Adipocyte (in vitro differentiated cells): ENCODE results near the gene MEF2C.

ENCODE experiments used
- DNase-seq: peaks from one replicate; pipeline ENCODE4 v3.0.0-alpha.2; 2015; ENCODE audit warnings: low read depth
- H3K27me3 ChIP-seq: replicated peaks from 2 replicates; pipeline ENCODE4 v1.7.0; 2013; ENCODE audit warnings: mild to moderate bottlenecking, low read length, moderate library complexity; ENCODE audit not compliant: control insufficient read depth, insufficient read depth
- H3K36me3 ChIP-seq: 2 replicates; pipeline ENCODE4 v1.7.0; 2013; ENCODE audit warnings: low read length, mild to moderate bottlenecking, moderate library complexity; ENCODE audit not compliant: control insufficient read depth, insufficient read depth, severe bottlenecking
- H3K4me1 ChIP-seq: 2 replicates; pipeline ENCODE4 v1.7.0; 2013; ENCODE audit warnings: mild to moderate bottlenecking, low read length, moderate library complexity; ENCODE audit not compliant: control insufficient read depth, insufficient read depth
- H3K4me3 ChIP-seq: 2 replicates; pipeline ENCODE4 v1.7.0; 2013; ENCODE audit warnings: mild to moderate bottlenecking, low read length, moderate library complexity
- H3K9ac ChIP-seq: 2 replicates; pipeline ENCODE4 v1.7.0; 2013; ENCODE audit warnings: mild to moderate bottlenecking, low read length, moderate library complexity
- H3K9me3 ChIP-seq: 2 replicates; pipeline ENCODE4 v1.7.0; 2013; ENCODE audit warnings: mild to moderate bottlenecking, low read length, moderate library complexity; ENCODE audit not compliant: control insufficient read depth

Gene MEF2C

DNA sequence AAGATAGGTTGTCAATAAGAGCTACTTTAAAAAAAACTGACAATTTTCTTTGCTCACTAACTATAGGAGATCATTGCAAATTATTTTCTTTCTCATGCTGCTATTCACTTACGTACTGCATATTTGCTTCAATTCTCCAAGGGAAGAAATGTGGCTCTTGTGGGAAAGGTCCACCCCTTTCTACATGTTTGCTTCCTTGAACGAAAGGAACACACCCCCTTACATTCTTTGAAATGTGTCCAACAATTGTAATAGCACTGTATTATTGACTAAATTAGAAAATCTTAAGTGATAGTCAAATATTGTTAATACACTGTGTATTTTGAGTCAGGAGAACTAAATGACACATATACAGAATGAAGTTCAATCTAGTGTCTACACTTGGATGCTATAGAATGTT lies 5.2 kb downstream of the MEF2C start:
- H3K4me1 ChIP-seq = peaks cover 23% of the 10 kb centered on the region
- no peak for DNase-seq
- no peaks in the 10 kb centered on the region for H3K9me3 ChIP-seq
- H3K9ac ChIP-seq = no peak overlapping the region
- no peaks in the 10 kb centered on the region for H3K27me3 ChIP-seq
- no peak overlapping the region for H3K4me3 ChIP-seq
- H3K36me3 ChIP-seq = no peaks in the 10 kb centered on the region

DNA sequence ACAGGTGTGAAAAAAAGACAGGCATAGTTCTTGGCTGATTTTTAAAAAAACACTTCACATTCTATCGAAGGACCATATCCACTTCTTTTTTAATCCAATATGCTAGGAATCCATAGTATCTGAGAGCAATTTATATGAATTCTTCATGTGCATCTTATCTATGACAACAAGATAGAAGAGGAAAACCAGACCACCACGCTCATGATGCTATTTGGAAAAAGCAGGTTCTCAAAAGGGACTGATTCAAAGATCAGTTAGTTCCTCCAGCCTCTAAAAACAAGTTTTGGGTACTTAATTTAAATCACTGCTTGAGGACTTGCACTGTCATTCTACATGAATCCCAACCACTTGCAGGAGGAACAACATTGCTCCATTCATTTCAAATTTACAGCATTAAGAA lies 6.3 kb downstream of the MEF2C start:
- no peaks in the 10 kb centered on the region for H3K27me3 ChIP-seq
- no peaks in the 10 kb centered on the region for H3K9me3 ChIP-seq
- no peak overlapping the region for H3K9ac ChIP-seq
- no peaks in the 10 kb centered on the region for H3K36me3 ChIP-seq
- no peak overlapping the region for H3K4me3 ChIP-seq
- DNase-seq = no peak
- peaks cover 23% of the 10 kb centered on the region for H3K4me1 ChIP-seq

DNA sequence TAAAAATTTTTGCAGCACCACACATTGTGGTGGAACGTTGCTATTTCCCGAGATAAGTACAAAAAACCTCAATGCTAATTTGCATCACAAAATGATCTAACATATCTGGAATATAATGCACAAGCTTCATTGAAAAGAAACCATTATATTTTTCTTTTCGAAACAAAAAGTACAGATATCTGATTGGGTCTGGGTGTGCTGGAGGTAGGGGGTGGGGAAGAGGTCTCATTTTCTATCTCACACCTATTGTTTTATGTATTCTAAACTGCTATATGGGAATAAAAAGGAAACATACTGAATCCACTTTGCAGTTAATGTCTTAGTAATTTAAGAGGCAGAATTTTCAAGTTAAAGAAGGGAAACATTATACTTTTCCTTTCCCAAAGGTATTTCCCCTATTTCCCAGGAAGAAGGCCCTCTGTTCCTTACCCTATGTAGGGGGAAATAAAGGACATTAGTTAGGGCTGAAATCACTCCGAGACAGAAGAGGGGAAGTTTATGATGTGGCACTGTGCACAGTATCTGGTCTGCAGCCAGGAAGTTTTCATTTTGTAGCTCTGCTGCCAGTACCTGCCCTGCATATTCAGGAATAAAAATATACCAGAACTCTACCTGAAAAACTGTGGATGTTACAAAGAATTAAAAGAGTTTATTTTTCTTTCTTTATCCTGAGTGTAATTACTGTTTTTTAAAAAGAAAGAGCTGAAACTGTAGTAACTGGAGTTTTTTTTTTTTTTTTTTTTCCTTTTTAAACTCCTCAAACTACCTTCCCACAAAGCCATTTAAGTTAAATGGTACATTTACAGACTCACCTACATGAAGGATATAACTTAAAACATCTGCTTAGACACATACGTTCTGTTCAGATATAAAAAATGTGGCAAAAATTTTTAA lies 7.4 kb downstream of the MEF2C start:
- no peak overlapping the region for H3K4me3 ChIP-seq
- peak; percentile 8 for DNase-seq

DNA sequence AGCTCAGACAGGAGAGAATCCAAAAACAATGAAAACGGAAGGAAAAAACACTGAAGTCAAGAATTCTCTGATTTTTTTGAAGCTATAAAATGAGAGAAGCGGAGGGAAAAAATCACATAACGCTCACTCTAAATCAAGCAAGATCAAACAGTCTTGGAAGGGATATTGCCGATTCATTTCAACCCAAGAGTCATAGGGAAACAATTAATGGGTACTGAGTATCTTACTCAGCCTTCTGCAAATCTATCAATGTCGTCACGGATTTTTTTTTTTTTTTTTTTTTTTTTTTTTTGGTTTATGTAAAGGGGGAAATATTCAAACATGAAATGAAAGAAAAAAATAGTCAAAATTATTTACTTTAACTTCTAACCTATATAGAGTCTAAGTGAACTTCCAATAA lies 9.5 kb downstream of the MEF2C start:
- Histone ChIP-seq H3K4me3 (no peak overlapping the region), H3K36me3 (no peaks in the 10 kb centered on the region), H3K27me3 (no peaks in the 10 kb centered on the region), H3K9ac (no peak overlapping the region), H3K4me1 (no peaks in the 10 kb centered on the region), H3K9me3 (no peaks in the 10 kb centered on the region)
- no peak for DNase-seq

More for the DNA sequence above, 7.4 kb downstream of the MEF2C start:
- no peaks in the 10 kb centered on the region for H3K9me3 ChIP-seq
- no peak overlapping the region for H3K9ac ChIP-seq
- H3K36me3 ChIP-seq = no peaks in the 10 kb centered on the region
- peaks cover 13% of the 10 kb centered on the region for H3K4me1 ChIP-seq
- H3K27me3 ChIP-seq = no peaks in the 10 kb centered on the region

DNA sequence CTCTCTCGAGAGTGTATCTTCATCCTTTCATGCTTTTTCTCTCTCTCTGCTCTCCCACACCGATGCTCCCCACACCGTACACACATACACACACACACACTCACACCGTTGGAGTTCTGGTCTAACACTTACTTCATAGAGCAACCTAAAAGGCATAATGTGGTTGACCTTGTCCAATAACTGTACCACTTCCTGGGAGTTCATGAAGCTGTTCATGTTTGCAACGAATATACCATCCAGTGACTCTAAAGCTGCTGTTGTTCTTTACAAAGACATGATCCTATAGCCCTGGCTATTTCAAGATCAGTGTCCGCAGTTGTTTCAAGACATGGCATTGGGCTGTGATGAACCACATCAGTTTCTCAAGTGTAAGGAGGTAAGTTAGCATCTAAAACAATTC lies 10.0 kb downstream of the MEF2C start:
- no peaks in the 10 kb centered on the region for H3K4me1 ChIP-seq
- no peak overlapping the region for H3K9ac ChIP-seq
- no peaks in the 10 kb centered on the region for H3K36me3 ChIP-seq

DNA sequence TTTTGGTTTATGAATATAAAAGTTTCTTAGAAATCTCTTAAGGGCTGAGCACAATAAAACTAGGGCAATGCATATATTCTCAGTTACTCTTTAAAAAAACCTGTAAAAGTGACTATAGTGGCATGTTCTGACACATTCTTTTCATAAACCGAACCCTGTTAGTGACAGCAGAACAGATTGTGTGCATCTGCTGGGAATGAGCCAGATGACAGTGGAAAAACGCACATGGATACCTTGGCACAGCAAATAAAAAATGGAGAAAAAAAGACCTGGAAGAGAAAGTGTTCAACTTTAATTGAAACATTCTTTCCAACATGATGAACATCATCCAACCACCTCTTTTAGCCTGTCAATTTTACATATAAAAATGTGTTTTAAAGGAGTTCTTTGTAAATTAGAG lies 12.7 kb downstream of the MEF2C start:
- no peaks in the 10 kb centered on the region for H3K36me3 ChIP-seq
- H3K9ac ChIP-seq = no peak overlapping the region
- no peaks in the 10 kb centered on the region for H3K27me3 ChIP-seq
- no peaks in the 10 kb centered on the region for H3K4me1 ChIP-seq
- no peaks in the 10 kb centered on the region for H3K9me3 ChIP-seq
- H3K4me3 ChIP-seq = no peak overlapping the region
- DNase-seq = no peak

More for the DNA sequence above, 10.0 kb downstream of the MEF2C start:
- no peak overlapping the region for H3K4me3 ChIP-seq
- no peak for DNase-seq
- no peaks in the 10 kb centered on the region for H3K27me3 ChIP-seq
- no peaks in the 10 kb centered on the region for H3K9me3 ChIP-seq

DNA sequence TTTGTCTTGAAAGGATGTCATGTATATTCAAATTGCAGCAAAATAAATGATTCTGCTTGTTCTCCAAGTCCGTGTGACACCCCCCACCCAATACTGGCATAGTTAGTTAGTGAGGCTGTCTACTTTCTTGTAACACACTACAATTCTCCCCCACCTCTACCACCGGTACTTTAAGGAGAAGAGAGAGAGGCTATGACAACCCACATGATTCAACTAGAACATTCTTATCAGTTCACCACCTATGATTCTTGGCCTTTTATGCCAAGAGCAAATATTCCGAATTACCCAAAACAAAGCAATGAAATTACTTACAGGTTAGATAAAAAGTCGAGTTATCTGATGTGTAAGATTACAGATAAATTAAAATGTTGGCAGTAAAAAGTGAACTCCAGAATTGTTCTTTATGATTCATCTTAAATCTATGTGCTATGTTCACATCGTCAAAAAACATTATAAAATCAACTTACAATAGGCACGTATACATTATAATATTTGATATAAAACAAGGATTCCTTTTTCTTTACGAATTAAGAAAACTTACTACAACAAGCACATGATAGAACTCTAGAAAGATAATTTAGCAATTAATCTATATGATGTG lies 14.4 kb downstream of the MEF2C start:
- Histone ChIP-seq H3K4me3 (no peak overlapping the region), H3K9me3 (no peaks in the 10 kb centered on the region), H3K36me3 (no peaks in the 10 kb centered on the region), H3K27me3 (no peaks in the 10 kb centered on the region), H3K9ac (no peak overlapping the region), H3K4me1 (no peaks in the 10 kb centered on the region)
- DNase-seq = no peak

DNA sequence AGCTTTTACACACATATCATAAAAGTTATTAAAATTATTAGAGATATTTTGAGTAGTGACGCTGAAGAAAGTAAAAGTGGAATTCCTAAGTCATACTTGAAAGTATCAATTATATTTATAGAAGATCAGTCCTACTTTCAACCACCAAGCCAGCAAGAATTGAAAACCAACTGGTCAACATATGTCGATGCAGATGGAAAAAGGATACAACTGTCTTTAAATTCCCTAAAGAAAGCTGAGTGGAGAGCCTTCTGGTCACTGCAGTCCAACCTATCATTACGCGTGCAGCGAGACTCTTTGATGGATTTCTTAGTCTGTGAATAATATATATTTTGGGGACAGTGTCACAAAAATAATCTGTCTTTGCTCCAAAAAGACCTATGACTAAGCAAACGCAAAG lies 15.3 kb downstream of the MEF2C start:
- Histone ChIP-seq H3K9me3 (no peaks in the 10 kb centered on the region), H3K4me3 (no peak overlapping the region), H3K4me1 (no peaks in the 10 kb centered on the region), H3K27me3 (no peaks in the 10 kb centered on the region), H3K36me3 (no peaks in the 10 kb centered on the region), H3K9ac (no peak overlapping the region)
- DNase-seq = no peak

DNA sequence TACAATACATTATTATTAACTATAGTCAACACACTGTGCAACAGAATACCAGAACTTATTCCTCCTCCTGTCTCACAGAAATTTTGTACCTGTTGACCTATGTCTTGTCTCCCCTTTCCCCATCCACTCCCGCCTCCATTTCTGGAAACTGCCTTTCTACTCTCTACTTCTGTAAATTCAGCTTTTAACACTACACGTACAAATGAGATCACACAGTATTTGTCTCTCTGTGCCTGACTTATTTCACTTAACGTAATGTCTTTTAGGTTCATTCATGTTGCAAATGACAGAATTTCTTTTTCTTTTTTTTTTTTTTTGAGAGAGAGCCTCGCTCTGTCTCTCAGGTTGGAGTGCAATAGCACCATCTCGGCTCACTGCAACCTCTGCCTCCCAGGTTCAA lies 19.5 kb downstream of the MEF2C start:
- no peaks in the 10 kb centered on the region for H3K27me3 ChIP-seq
- DNase-seq = no peak
- peaks cover 11% of the 10 kb centered on the region for H3K4me1 ChIP-seq
- H3K9me3 ChIP-seq = no peaks in the 10 kb centered on the region
- no peak overlapping the region for H3K9ac ChIP-seq
- H3K36me3 ChIP-seq = no peaks in the 10 kb centered on the region
- no peak overlapping the region for H3K4me3 ChIP-seq

DNA sequence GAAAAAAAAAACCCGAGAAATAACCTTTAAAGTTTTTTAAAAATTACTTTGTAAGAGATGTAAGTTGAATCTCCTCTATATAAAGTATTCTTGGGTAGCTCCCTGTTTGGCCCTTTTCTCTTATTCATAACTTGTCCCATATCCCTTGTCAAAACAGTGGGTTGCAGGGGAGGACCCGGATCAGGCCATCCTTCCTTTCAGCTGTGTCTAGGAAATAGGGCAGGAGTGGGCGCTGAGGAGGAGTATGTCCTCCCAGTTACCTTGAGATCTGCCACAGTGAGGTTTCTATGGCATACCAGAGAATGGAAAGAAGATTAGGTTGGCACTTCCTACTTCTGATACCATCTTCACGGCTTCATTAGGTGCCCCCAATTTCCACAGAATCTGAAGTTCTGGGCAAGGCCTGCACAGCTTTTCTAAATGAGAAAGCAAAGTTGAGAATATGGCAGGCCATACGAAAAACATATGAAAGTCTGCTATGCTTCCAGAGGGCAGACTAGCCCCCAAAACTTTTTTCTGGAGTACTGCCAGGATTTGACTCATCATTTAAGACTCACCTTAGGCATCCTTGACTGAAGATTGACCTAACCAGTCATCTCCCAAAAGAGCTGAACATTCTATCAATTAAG lies 20.3 kb downstream of the MEF2C start:
- peaks cover 11% of the 10 kb centered on the region for H3K4me1 ChIP-seq
- H3K9me3 ChIP-seq = no peaks in the 10 kb centered on the region
- no peak for DNase-seq
- no peaks in the 10 kb centered on the region for H3K36me3 ChIP-seq
- no peaks in the 10 kb centered on the region for H3K27me3 ChIP-seq
- H3K9ac ChIP-seq = no peak overlapping the region
- no peak overlapping the region for H3K4me3 ChIP-seq

DNA sequence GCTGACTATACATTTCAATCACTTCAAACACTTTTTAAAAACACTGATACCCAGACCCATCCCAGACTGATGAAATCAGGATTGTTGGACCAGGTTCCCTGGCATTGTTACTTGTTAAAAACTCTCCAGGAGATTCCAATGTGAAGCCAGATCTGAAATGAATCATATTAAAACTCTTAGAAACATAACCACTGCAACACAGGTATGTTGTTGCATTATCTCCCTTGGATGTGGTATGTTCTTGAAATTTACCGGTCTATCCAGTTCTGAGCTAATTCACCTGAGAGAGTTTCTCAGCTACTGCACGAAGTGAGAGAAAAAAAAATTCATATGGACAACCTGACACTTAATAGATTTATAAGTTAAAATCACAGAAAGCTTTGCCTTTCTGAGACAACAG lies 21.8 kb downstream of the MEF2C start:
- H3K4me1 ChIP-seq = peaks cover 11% of the 10 kb centered on the region
- H3K4me3 ChIP-seq = no peak overlapping the region
- no peaks in the 10 kb centered on the region for H3K27me3 ChIP-seq
- no peaks in the 10 kb centered on the region for H3K9me3 ChIP-seq
- no peak overlapping the region for H3K9ac ChIP-seq
- H3K36me3 ChIP-seq = no peaks in the 10 kb centered on the region
- DNase-seq = no peak
